DND-41 (cell line): ENCODE data around the gene GRIN3B.

Experiments used
- ATAC-seq: fragments of 200-7000 bp; cut with Tn5 transposase; 3 replicates; pipeline ENCODE4 v1.9.1; 2021; ENCODE audit warnings: low read depth; ENCODE audit not compliant: insufficient read depth
- DNase-seq: peaks from one replicate; pipeline ENCODE4 v3.0.0-alpha.2; 2020
- H2AFZ ChIP-seq: 2 replicates; pipeline ENCODE4 v1.6.0; 2012; ENCODE audit warnings: low read depth, low read length
- H3K27ac ChIP-seq: 2 replicates; pipeline ENCODE4 v1.5.1; 2012; ENCODE audit warnings: low read length, inconsistent platforms
- H3K27me3 ChIP-seq: fragments of 200-600 bp; sonication (generic); 2 replicates; pipeline ENCODE4 v1.6.0; 2012; ENCODE audit warnings: low read length, mild to moderate bottlenecking, inconsistent platforms; ENCODE audit not compliant: insufficient read depth, poor library complexity
- H3K36me3 ChIP-seq: 2 replicates; pipeline ENCODE4 v1.5.1; 2012; ENCODE audit warnings: low read length, inconsistent platforms; ENCODE audit not compliant: insufficient read depth
- H3K4me1 ChIP-seq: 2 replicates; pipeline ENCODE4 v1.5.1; 2012; ENCODE audit warnings: mild to moderate bottlenecking, low read length; ENCODE audit not compliant: insufficient read depth
- H3K4me2 ChIP-seq: 2 replicates; pipeline ENCODE4 v1.6.0; 2012; ENCODE audit warnings: mild to moderate bottlenecking, moderate library complexity, low read length, inconsistent platforms; ENCODE audit not compliant: insufficient read depth
- H3K4me3 ChIP-seq, 2 experiments: fragments of 200-600 bp in 1 of 2; shearing (Covaris generic) in 1 of 2; 2 replicates each; pipeline ENCODE4 v1.5.1; 2012 to 2016; ENCODE audit warnings: inconsistent platforms in 2 of 2, low read length in 2 of 2, mild to moderate bottlenecking in 2 of 2, low read depth in 1 of 2, moderate library complexity in 1 of 2
- H3K79me2 ChIP-seq: 2 replicates; pipeline ENCODE4 v1.6.0; 2012; ENCODE audit warnings: low read length, inconsistent platforms; ENCODE audit not compliant: insufficient read depth
- H3K9ac ChIP-seq: 2 replicates; pipeline ENCODE4 v1.6.0; 2012; ENCODE audit warnings: low read depth, mild to moderate bottlenecking, inconsistent platforms, low read length, moderate library complexity
- H3K9me3 ChIP-seq: 2 replicates; pipeline ENCODE4 v1.5.1; 2012; ENCODE audit warnings: low read length, moderate library complexity, mild to moderate bottlenecking, inconsistent platforms; ENCODE audit not compliant: insufficient read depth, severe bottlenecking
- H4K20me1 ChIP-seq: 2 replicates; pipeline ENCODE4 v1.6.0; 2012; ENCODE audit warnings: low read length; ENCODE audit not compliant: insufficient read depth
- EZH2 ChIP-seq: IDR thresholded peaks from 3 replicates; pipeline ENCODE4 v1.6.1; 2012; ENCODE audit warnings: borderline replicate concordance, low read depth, mild to moderate bottlenecking, moderate library complexity, low read length, inconsistent platforms; ENCODE audit not compliant: severe bottlenecking
- TF ChIP-seq, protein P1 (sequence below): IDR thresholded peaks from 2 replicates; pipeline ENCODE4 v1.5.1; 2012; ENCODE audit warnings: borderline replicate concordance, low read length, moderate library complexity, mild to moderate bottlenecking; ENCODE audit not compliant: poor library complexity, severe bottlenecking; ENCODE audit errors: extremely low read depth

The GRIN3B gene

DNA sequence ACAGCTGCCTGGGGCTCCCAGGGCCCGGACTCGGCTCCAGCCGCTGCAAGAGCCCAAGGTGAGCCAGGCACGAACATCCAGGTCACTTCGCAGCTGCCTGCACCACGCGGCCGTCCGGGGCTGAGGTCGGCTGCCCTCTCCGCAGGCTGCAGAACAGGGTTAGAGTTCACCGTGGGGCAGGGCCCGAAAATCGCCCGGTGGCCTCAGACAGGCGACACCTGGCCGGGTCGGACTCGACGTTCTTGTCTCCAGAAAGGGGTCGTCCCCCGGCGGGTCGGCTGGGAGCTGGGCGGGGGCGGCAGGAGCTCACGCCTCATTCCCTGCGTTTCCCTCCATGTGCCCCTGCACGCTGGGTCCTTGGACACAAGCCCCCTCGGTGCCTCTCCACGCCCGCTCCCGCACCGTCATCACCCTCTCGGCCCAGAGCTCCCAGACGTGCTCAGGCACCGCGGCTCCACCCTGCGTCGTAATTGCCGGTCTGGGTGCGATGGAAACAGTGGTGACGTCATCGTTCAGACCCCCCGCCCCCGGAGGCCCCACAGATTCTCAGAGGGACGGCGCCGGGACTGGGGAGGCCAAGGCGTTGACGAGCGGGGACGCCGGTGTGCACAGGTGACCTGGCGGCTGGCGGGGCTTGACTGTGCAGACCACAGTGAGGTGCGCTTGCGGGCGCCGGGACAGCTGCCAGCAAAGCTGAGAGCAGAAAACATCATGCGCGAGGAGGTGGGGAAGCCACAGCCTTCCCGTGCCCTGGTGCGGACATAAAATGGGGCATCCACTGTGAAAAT lies 4.0 kb upstream of the GRIN3B start:
- DNase-seq (peak; percentile 57), ATAC-seq (peak; percentile 62)
- H3K27ac ChIP-seq = no peak overlapping the region
- H3K36me3 ChIP-seq = peaks cover 28% of the 10 kb centered on the region
- H3K9ac ChIP-seq = no peak overlapping the region
- peaks cover 9% of the 10 kb centered on the region for H3K4me1 ChIP-seq
- no peak overlapping the region for H3K4me3 ChIP-seq
- no peaks in the 10 kb centered on the region for H3K79me2 ChIP-seq
- no peaks in the 10 kb centered on the region for H3K9me3 ChIP-seq
- peak overlapping the region; percentile 12; the same call in 1 of the 2 replicates for H3K4me2 ChIP-seq
- H4K20me1 ChIP-seq = peaks cover 28% of the 10 kb centered on the region
- H3K27me3 ChIP-seq = peaks cover 6% of the 10 kb centered on the region
- TF ChIP-seq, protein P1, sequence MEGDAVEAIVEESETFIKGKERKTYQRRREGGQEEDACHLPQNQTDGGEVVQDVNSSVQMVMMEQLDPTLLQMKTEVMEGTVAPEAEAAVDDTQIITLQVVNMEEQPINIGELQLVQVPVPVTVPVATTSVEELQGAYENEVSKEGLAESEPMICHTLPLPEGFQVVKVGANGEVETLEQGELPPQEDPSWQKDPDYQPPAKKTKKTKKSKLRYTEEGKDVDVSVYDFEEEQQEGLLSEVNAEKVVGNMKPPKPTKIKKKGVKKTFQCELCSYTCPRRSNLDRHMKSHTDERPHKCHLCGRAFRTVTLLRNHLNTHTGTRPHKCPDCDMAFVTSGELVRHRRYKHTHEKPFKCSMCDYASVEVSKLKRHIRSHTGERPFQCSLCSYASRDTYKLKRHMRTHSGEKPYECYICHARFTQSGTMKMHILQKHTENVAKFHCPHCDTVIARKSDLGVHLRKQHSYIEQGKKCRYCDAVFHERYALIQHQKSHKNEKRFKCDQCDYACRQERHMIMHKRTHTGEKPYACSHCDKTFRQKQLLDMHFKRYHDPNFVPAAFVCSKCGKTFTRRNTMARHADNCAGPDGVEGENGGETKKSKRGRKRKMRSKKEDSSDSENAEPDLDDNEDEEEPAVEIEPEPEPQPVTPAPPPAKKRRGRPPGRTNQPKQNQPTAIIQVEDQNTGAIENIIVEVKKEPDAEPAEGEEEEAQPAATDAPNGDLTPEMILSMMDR = no peak
- no peak for TF ChIP-seq EZH2
- no peak overlapping the region for H2AFZ ChIP-seq

DNA sequence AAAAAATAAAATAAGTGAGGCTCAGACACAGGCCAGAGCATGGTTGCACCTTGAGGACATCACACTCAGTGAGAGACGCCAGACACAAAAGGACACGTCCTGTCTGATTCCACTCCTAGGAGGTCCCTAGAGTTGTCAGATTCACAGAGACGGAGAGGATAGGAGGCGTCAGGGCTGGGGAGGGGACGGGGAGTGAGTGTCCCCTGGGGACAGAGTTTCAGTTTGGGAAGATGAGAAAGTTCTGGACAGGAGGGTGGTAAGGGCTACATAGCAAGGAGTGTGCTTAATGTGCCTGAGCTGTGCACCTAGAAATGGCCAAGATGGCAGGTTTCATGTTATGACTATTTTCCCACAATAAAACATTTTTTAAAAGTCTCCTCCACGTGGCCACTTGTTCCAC lies 2.2 kb upstream of the GRIN3B start:
- Histone ChIP-seq H3K27me3 (peaks cover 6% of the 10 kb centered on the region), H3K9ac (no peak overlapping the region), H3K9me3 (no peaks in the 10 kb centered on the region), H2AFZ (no peak overlapping the region), H4K20me1 (peaks cover 25% of the 10 kb centered on the region), H3K79me2 (no peaks in the 10 kb centered on the region), H3K27ac (no peak overlapping the region), H3K4me3 (no peak overlapping the region), H3K36me3 (peaks cover 15% of the 10 kb centered on the region), H3K4me2 (no peak overlapping the region), H3K4me1 (peaks cover 9% of the 10 kb centered on the region)
- ATAC-seq = no peak
- no peak for DNase-seq
- TF ChIP-seq EZH2 = no peak
- TF ChIP-seq, protein P1 = no peak

DNA sequence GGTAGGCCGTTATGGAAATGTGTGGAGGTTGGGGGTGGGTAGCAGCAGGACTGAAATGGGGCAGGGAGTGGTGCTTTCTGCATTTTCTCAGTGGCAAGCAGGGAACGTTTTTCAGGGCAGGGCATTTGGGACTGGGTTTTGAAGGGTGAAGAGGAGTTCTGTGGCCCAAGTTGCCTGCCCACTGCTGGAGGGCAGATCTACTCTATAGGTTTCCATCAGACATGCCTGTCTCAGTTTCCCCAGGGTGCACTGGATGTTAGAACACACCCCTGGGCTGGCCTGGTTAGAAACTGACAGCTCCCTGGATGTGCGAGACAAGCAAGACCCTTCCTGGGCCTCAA lies 870 bp upstream of the GRIN3B start:
- TF ChIP-seq, protein P1 = no peak
- no peak for TF ChIP-seq EZH2
- no peak for DNase-seq
- no peak for ATAC-seq
- Histone ChIP-seq H3K27me3 (peaks cover 6% of the 10 kb centered on the region), H3K9me3 (no peaks in the 10 kb centered on the region), H3K4me3 (no peak overlapping the region), H2AFZ (no peak overlapping the region), H3K79me2 (no peaks in the 10 kb centered on the region), H3K27ac (no peak overlapping the region), H3K4me1 (peaks cover 9% of the 10 kb centered on the region), H3K4me2 (no peak overlapping the region), H4K20me1 (peaks cover 13% of the 10 kb centered on the region), H3K36me3 (peaks cover 2% of the 10 kb centered on the region), H3K9ac (no peak overlapping the region)
